Activated naive CD4-positive, alpha-beta T cell treated with anti-CD3 and anti-CD28 coated beads, Interleukin-2, amount 50 U/mL, for 16 hours (primary cell): ENCODE results near the gene KRI1.
A peak's percentile ranks its signal among the peaks of the same experiment; 100 is the strongest.

Experiments used
- DNase-seq: peaks from one replicate; pipeline ENCODE4 v3.0.0-alpha.2; 2020

KRI1 gene

DNA sequence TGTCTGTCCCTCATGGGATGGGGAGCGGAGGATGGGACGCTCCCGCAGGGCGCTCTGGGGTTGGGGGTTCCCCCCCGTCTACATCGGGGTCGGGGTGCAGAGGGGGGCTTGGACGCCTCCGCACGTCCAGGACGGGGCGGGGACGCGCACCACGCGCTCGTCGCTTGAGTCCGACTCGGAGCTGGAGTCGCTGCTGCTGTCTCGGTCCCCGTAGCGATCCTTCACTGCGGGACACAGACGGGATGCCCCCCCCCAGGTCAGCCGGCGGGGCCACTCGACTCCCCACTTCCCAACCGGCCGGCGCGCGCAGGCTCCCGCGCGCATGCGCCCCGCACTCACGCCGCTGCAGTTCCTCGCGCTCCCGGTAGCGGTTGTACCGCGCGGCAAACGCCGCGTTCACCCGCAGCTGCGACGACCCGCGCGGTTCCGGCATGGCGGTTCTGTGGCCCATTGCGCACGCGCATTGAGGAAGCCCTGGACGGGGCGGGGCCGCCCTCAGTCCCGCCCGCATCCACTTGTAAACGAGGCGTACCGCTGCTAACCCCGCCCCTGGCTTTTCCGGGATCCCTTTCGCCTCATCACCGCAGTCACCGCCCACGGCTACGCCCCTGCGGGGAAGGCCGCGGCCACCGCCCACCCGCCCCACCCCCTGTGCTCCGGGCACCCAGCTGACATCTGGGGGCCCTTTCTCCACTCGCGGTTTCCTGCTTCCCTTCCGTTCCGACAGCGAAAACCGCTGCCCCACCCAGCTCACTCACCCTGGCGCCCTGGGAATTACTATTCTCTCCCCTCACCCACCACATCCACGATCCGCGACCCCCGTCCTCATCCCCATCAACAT, at the start of gene KRI1:
Gene KRI1 (minus strand): TSS at position 444 of the 841 bp plus-strand sequence. CDS start 11 bp downstream, at position 433.
- peak; percentile 96 for DNase-seq

DNA sequence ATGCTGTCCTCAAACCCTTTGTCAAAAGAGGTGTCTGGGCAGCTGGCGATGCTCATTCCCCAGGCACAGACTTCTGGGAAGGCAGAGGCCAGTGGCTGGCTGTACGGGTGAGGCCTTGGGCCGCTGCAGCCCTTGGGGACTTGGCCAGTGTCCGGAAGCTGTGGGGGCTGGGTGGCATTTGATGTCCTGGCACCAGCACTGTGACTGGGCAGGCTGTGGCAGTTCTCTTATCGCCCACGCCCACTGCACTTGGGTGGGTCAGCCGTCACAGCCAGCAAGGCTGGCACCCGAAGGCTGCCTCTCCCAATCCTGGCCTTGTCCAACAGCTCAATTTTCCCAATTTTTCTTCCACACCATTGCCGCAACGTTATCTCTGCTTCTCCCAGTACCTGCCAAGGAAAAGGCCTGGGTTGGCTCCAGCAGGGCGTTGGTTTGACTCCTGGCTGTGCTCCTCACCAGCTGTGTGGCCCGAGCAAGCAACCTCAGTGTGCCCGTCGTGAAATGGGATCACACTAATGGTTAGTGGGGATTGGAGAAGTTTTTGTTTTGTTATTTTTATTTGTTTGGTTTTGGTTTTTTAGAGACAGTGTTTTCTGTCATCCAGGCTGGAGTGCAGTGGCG, 46.8 kb upstream of the KRI1 start:
- no peak for DNase-seq

DNA sequence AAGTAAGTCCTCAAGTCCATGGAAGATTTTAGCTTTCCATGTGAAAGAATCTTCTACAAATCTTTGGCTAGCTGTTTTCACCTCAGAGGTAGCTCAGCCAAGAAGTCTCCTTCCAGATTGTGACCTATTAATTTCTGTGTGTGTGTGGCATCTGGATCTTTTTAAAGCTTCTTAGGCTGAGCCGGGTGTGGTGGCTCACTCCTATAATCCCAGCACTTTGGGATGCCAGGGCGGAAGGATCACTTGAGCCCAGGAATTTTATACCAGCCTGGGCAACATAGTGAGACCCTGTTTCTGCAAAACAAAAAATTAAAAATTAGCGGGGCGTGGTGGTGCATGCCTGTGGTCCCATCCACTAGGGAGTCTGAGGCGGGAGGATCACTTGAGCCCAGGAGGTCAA, 46.1 kb upstream of the KRI1 start:
- DNase-seq = no peak

DNA sequence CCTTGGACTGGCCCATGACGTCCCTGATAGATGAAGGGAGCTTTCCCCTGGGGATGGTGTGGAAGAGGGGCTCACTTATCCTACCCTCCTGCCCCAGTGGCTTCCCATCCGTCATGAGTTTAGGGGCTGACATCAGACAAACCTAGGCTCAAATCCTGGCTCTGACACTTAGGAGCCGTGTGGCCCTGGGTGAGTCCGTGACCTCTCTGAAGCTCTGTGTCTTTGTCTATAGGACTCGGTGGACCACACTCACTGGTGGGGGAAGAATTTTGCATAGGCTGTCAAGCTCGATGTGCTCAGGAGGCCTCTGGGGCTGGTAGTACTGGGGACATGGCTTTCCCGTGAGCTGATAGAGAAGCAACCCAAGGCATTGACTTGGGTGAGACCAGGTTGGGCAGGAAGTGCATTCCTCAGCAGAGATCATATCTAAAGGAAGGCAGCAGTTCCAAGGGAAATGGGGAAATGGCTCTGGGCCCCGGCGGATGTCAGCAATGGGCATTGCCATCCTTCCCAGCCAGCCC, 38.7 kb upstream of the KRI1 start:
- no peak for DNase-seq

DNA sequence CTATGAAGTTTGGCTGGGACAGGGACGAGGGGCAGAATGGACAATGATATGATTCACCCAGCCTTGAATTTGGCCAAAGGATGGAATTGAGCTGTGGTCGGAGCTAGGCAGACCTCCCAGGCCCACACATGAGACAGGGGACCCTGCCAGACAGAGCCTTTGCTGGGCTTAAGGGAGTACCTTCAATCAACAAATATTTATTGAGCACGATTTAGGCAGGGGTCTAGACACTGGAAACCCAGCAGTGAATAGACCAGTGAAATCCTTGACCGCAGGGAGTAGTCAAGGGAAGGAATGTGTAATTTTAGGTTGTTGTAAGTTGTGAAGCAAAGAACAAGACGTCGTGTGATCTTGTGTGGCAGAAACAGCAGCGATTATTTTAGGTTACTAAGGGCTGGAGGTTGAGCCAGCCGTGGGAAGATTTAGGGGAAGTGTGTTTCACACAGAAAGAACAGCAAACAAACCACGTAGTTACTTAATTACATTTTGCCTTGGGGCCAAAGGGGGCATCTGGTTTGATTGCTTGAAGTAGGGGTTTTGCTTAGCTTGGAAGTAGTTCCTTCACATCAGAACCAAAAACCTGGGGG, 38.2 kb upstream of the KRI1 start:
- peak; percentile 29 for DNase-seq

DNA sequence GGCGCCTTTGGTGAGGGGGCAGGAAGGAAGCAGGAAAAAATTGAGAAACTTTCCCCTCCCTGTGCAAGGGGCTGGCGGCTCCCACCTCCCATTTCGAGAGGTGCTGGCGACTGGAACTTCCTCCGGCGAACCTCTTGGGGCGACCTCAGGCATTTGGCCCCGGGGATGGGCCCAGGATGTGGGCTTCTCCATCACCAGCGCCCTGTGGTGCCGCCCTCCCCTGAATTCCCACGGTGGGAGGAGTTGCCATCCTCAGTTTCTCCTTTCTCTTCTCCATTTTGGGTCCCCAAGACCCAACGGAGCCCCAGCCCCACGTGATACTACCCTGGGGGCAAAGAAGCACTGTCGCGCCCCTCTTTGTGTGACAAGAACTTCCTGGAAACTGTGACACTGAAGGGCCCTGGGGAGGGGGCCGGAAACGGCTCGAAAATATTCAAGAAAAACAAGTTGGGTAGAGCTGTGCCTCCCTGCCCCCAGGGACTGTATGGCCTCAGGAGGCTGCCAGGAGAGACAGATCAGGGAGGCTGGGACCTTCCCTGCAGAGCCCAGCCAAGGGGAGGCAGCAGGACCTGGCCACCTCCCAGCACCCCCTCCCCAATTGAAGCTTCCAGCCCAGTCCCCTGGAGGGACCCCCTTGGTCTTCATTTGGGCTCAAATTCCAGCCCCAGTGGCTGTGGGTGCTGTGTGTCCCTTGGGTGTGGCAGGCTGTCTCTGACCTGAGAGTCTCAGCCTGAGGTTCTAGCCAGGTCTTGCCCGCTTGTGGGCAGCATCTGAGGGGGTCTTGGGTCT, 37.5 kb upstream of the KRI1 start:
- DNase-seq = peak; percentile 80

DNA sequence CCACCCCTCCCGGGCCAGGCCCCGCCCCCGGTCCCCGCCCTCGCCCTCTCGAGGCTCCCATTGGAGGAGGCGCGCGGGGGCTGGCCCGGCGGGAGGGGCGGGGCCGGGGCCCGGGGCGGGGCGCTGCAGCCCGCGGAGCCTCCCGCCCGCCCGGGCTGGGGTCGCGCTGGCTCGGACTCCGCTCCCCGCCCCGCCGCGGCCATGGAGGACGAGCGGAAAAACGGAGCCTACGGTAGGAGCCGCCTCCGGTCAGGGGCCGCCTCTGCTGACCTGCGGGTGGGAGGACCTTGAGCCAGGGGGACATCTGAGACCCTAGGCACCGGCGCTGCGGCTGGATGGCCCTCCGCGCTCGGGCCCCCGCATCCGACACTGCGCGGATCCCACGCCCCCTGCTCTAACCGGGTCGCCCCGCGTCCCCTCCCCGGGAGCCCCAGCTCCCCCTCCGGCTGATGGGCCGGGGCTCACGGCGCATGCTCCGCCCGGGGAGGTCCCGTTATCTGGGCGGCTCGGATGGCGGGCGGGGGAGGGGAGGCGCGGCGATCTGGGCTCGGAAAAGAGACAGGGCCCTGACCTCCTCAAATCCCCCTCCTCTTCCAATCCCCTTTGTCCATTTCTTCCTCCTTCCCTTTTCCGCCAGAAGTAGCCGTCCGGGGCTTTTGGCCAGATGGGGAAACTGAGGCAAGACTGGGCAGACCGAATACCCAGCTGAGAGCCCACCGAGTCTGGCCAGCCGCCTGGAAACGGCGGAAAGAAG, 36.7 kb upstream of the KRI1 start:
- peak; percentile 87 for DNase-seq

DNA sequence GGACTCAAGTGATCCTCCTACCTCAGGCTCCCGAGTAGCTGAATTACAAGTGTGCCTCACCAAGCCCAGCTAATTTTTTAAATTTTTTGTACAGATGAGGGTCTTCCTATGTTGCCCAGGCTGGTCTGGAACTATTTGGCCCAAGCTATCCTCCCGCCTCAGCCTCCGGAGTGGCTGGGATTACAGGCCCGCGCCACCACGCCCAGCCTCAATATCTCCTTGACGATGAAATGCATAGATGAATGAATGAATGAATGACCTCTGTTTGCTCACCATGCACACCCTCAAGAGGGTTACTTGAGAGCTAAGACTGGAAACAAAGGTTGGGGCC, 36.2 kb upstream of the KRI1 start:
- no peak for DNase-seq

DNA sequence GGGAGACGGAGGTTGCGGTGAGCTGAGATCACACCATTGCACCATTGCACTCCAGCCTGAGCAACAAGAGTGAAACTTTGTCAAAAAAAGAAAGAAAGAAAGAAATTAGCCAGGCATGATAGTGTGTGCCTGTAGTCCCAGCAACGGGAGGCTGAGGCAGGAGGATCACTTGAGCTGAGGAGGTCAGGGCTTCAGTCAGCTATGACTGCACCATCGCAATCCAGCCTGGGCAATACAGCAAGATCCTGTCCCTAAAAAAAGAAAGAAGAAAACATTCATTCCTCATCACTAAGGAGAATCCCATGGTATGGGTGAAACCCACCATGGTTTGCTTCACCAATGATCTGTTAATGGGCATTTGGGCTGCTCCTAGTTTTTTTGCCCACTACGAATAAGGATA, 34.3 kb upstream of the KRI1 start:
- no peak for DNase-seq

DNA sequence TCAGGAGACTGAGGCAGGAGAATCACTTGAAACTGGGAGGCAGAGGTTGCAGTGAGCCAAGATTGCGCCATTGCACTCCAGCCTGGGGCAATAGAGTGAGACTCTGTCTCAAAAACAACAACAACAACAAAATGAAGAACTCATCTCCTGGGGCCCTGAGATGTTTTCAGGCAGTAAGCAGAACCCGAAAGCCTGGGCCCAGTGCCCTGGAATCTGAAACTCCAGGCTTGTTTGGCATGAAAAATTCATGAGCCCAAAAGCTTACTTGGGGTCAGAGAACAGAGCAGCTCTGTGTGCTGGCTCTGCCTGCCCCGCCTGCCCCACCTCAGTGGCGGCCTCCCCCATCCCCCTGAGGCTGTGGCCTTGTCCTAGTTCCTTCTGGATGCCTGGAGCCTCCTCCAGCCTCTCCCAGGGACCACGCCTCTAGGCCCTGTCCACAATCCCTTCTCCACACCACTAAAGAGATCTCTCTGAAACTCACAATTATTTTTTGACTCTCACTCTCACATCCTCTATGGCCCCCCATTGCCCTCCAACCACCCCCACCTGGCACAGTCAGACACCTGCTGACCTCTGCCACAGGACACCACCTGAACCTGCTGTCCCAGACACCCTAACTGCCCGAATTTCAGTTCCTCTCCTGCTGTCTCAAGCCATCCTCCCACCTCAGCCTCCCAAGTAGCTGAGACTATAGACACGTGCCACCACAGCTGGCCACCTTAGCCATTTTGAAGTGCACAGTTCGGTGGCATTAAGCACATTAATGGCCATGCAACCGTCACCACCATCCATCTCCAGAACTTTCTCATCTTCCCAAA, 28.2 kb upstream of the KRI1 start:
- DNase-seq = no peak

DNA sequence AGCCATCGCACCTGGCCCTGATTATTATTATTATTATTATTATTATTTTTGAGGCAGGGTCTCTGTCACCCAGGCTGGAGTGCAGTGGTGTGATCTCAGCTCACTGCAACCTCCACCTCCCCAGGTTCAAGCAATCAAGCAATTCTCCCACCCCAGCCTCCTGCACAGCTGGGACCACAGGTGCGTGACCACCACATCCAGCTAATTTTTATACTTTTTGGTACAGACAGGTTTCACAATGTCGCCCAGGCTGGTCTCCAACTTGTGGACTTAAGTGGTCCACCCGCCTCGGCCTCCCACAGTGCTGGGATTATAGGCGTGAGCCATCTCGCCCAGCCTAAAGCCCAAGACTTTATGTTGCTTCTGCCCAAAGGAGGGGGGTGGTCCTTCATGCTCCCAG, 27.3 kb upstream of the KRI1 start:
- no peak for DNase-seq

DNA sequence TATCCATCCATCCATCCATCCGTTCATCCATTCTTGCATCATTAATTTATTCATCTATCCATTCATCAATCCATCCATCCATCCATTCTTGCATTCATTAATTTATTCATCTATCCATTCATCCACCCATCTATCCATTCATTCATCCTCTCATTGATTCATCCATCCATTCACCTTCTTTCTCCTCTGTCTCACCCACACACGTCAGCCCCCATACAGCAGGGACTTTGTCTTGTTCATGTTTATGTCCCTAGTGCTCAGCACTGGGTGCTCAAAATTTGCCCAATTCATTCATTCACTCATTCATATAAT, 22.0 kb upstream of the KRI1 start:
- no peak for DNase-seq

DNA sequence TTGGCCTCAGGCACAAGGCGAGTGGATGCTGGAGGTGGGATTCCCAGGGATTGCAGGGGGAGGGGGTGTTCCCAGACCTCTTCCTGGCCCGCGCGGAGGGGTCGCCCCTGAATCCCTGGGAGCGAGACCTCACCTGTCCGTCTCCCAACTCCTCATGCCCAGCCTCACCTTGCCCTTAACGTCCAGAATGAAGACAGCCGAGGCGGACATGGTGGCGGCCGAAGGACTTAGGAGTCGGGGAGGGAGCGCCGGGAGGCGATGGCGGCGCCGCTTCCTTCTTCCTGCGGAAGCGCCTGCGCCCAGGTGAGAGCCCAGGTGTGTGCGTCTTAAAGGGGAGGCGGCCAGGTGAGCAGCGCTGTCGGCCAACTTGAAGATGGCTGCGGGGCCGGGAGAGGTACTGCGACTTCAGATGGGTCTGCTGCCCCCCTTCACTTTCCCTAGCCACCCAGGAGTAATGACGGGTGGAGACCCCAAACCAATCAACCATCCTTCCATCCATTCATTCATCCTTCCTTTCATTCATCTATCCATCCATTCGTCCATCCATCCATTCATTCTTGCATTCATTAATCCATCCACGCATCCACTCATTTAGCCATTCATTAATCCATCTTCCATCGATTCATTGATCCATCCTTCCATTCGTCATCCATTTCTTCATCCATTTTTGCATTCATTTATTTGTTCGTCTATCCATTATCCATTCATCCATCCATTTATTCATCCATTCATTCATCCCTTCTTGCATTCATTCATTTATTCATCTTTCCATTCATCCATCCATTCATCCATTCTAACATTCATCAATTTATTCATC, 21.4 kb upstream of the KRI1 start, which contains the start of gene AP1M2:
Gene AP1M2 (minus strand): TSS at position 291 of the 817 bp plus-strand sequence. CDS start 81 bp downstream, at position 210.
- DNase-seq = no peak

DNA sequence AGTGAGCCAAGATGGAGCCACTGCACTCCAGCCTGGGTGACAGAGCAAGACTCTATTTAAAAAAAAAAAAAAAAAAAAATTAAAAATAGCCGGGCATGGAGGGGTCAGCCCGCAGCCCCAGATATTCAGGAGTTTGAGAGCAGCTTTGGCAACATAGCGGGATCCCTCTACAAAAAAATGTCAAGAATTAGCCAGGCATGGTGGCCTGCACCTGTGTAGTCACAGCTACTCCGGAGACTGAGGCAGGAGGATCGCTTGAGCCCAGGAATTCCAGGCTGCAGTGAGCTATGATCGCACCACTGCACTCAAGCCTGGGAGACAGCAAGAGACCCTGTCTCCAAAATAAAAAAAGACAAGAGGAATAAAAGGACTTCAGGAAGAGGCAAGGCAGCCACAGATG, 20.6 kb upstream of the KRI1 start:
- DNase-seq = no peak

DNA sequence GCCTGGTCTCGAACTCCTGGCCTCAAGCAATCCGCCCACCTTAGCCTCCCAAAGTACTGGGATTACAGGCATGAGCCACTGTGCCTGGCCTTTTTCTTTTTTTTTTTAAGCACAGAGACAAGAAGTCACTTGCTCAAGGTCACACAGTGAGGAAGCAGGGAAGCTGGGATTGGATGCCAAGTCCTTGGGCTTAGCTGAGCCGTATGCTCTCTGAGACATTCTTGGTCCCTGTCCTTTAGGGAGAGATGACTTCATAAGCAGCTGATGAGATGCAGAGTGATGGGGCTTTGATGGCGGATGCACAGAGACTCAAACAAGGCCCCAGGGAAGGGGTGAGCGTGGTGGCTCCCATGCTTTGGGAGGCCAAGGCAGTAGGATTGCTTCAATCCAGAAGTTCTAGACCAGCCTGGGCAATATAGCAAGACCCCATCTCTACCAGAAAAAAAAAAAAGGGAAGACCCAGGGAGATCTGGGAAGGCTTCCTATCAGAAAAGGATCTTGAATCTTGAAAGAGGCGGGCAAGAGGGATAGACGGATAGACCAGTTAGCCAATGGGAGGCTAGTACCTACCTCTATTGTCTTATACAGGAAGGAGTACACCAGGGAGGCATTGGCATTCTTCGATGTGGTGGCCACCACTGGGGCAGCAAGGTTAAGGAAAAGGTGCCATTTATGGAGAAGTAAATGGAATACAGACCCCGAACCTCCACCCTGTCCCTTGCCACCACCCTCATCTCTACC, 17.4 kb upstream of the KRI1 start:
- DNase-seq = no peak

DNA sequence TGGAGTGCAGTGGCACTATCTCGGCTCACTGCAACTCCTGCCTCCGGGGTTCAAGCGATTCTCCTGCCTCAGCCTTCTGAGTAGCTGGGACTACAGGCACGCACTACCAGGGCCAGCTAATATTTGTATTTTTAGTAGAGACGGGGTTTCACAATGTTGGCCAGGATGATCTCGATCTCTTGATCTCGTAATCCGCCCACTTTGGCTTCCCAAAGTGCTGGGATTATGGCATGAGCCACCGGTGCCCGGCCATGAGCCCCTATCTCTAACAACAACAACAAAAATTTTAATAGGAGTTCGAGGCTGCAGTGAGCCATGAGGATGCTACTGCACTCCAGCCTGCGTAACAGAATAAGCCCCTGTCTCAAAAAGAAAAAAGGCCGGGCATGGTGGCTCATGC, 16.3 kb upstream of the KRI1 start:
- no peak for DNase-seq

DNA sequence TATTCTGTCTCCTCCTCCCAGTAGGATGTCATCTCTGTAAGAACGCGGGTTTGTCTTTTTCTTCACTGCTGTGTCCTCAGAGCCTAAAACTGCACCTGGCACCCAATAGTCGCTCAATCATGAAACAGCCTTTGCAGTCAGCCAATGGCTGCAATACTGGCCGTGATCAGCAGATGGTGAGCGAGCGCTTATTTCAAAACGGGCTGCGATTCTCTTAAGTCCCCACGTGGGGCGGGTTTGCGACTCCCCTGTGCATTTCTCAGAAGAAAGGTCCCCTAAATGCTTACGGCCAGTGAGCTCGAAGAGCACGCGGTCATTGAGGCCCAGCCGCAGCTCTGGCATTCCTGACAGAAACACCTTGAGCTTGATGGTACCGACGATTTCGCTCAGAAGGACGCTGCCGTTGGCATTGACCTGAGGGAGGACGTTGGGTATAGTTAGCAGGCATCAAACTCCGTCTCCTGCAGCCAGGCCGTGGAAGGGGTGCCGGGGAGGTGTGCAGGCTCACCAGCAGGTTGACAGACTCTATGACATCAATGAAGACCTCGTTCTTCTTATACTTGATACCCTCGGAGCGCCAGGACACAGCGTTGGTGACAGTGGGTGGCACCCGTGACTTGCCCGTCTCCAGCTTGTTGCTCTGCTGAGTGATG, 15.3 kb upstream of the KRI1 start:
- DNase-seq = peak; percentile 92

DNA sequence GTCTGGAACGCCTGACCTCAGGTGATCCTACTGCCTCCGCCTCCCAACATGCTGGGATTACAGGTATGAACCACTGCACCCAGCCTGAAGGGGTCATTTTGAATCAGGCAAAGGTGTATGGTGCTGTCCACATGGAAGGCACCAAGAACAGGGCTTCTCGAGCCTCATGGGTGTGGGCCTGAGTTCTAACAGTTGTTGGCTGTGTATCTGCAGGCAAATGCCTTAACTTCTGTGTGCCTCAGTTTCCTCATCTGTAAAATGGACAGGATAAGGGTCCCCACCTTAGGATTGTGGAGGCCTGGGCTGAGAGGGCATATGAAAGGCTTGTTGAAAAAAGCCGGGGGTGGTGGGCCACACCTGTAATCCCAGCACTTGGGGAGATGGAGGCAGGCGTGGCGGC, 12.1 kb upstream of the KRI1 start:
- DNase-seq = no peak

DNA sequence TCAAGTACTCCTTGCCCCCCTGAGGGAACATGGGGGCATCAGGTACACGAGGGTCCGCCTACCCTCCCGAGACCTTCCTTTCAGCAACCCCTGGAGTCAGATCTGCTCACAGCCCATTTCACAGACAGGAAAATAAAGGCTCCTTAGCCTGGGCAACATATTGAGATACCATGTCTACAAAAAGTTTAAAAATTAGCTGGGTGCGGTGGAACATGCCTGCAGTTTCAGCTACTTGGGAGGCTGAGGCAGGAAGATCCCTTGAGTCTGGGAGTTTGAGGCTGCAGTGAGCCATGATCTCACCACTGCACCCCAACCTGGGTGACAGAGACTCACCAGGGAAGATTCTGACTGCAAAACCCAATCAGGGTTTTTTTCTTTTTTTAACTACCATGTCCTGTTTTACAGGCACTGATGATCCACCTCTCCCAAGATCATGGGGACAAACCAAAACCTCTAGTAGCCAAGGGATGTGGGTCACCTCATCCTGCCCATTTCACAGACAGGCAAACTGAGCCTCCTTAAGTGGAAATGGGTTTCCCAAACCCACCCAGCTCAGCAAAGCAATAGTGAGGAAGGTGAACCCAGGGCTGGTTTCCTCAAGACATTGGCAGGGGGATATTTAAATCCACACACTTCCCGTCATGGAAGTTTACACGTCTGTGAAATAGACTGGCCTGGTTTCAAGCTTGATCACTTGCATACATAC, 9.4 kb upstream of the KRI1 start:
- no peak for DNase-seq
